Measurements from ENCODE around the gene SPRED1. TPM values are rescaled to one million over a fixed set of nuclear protein-coding genes. Genes with fewer than 3 reads are reported as not detected.
"Not testable (repeated sequence)": the region's sequence is repeated elsewhere in the genome, so short reads cannot be mapped to it uniquely, and the experiment has no call there.

Gene SPRED1
- total RNA-seq, 2 donors from 2014 or later: 0.89 to 1.1 TPM

- Mint-ChIP-seq H3K27ac (no peak overlapping the region), H3K27me3 (peaks cover under 1 to 6% of the 10 kb centered on the region in 2 donors), H3K36me3 (no peaks in the 10 kb centered on the region), H3K4me3 (no peak overlapping the region), H3K4me1 (ENCODE audit: low read depth in 2 of 2) (peaks cover 0 to 4% of the 10 kb centered on the region in 2 donors), H3K9me3 (no peaks in the 10 kb centered on the region)
- ATAC-seq: no peak
- no peak for DNase-seq (ENCODE audit: low spot score)
These were observed 23.3 kb downstream of the SPRED1 start for GRCh38 chr15:38275959-38276358.

DNA sequence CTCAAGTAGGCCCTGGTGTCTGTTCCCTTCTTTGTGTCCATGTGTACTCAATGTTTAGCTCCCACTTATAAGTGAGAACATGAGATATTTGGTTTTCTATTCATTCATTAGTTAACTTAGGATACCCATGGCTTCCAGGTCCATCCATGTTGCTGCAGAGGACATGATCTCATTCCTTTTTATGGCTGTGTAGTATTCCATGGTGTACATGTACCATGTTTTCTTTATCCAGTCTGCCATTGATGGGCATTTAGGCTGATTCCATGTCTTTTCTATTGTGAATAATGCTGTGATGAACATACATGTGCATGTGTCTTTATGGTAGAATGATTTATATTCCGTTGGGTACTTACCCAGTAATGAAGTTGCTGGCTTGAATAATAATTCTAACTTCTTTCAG is 24.6 kb downstream of the SPRED1 start:
- not testable (repeated sequence) for DNase-seq (ENCODE audit: low spot score); H3K27me3 Mint-ChIP-seq; H3K4me3 Mint-ChIP-seq; H3K9me3 Mint-ChIP-seq; H3K27ac Mint-ChIP-seq; H3K4me1 Mint-ChIP-seq (ENCODE audit: low read depth in 2 of 2); ATAC-seq; H3K36me3 Mint-ChIP-seq

DNA sequence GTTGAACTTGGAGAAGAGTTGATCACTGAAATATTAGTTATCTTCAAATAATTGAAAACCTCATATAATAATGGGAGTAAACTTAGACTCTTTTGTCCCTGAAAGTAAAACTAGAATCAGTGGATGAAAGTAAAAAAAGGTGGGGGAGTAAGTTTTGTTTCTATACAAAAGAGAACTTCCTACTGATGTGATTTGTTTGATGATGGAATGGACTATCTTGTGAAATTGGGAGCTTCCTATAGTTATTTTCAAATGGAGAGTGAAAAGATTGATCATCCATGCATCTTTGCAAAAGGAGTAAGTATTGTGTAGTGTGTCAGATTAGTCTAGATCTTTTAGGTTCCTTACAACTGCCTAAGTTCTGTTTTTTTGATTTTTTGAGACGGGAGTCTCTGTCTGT is 28.4 kb downstream of the SPRED1 start:
- H3K4me1 Mint-ChIP-seq (ENCODE audit: low read depth in 2 of 2): no peaks in the 10 kb centered on the region
- peaks cover 8 to 15% of the 10 kb centered on the region in 2 donors for H3K27me3 Mint-ChIP-seq
- H3K9me3 Mint-ChIP-seq: no peaks in the 10 kb centered on the region
- no peak overlapping the region for H3K27ac Mint-ChIP-seq
- no peak for ATAC-seq
- DNase-seq (ENCODE audit: low spot score): no peak
- no peak overlapping the region for H3K4me3 Mint-ChIP-seq
- H3K36me3 Mint-ChIP-seq: no peaks in the 10 kb centered on the region

- ATAC-seq (no peak), DNase-seq (ENCODE audit: low spot score) (no peak)
- H3K27ac Mint-ChIP-seq: no peak overlapping the region
- H3K27me3 Mint-ChIP-seq: peaks cover 12 to 27% of the 10 kb centered on the region in 2 donors
- H3K36me3 Mint-ChIP-seq: no peaks in the 10 kb centered on the region
- H3K9me3 Mint-ChIP-seq: no peaks in the 10 kb centered on the region
- H3K4me3 Mint-ChIP-seq: no peak overlapping the region
- H3K4me1 Mint-ChIP-seq (ENCODE audit: low read depth in 2 of 2): no peaks in the 10 kb centered on the region
These were observed 30.4 kb downstream of the SPRED1 start for GRCh38 chr15:38283010-38283409.

GRCh38 chr15:38285456-38285855 is 32.8 kb downstream of the SPRED1 start:
- H3K27me3 Mint-ChIP-seq: peaks cover 17 to 32% of the 10 kb centered on the region in 2 donors
- H3K27ac Mint-ChIP-seq: no peak overlapping the region
- no peaks in the 10 kb centered on the region for H3K4me1 Mint-ChIP-seq (ENCODE audit: low read depth in 2 of 2)
- H3K36me3 Mint-ChIP-seq: no peaks in the 10 kb centered on the region
- no peaks in the 10 kb centered on the region for H3K9me3 Mint-ChIP-seq
- no peak overlapping the region for H3K4me3 Mint-ChIP-seq
- DNase-seq (ENCODE audit: low spot score) (no peak), ATAC-seq (no peak)

GRCh38 chr15:38294126-38294525 is 41.5 kb downstream of the SPRED1 start:
- no peak for DNase-seq (ENCODE audit: low spot score)
- Mint-ChIP-seq H3K4me3 (no peak overlapping the region), H3K36me3 (peaks cover 6% of the 10 kb centered on the region), H3K4me1 (ENCODE audit: low read depth in 2 of 2) (peaks cover 0 to 3% of the 10 kb centered on the region in 2 donors), H3K27me3 (peaks cover 7 to 8% of the 10 kb centered on the region in 2 donors), H3K9me3 (peaks cover 4% of the 10 kb centered on the region), H3K27ac (no peak overlapping the region)
- no peak for ATAC-seq

- peak; percentile 71 to 89 for ATAC-seq
- peaks cover 10 to 23% of the 10 kb centered on the region in 2 donors for H3K4me1 Mint-ChIP-seq (ENCODE audit: low read depth in 2 of 2)
- H3K9me3 Mint-ChIP-seq: no peaks in the 10 kb centered on the region
- no peak for DNase-seq (ENCODE audit: low spot score)
- H3K36me3 Mint-ChIP-seq: no peaks in the 10 kb centered on the region
- no peak overlapping the region for H3K27ac Mint-ChIP-seq
- no peak overlapping the region for H3K4me3 Mint-ChIP-seq
- peaks cover 4 to 14% of the 10 kb centered on the region in 2 donors for H3K27me3 Mint-ChIP-seq
These were observed 45.2 kb downstream of the SPRED1 start for GRCh38 chr15:38297623-38298388.

DNA sequence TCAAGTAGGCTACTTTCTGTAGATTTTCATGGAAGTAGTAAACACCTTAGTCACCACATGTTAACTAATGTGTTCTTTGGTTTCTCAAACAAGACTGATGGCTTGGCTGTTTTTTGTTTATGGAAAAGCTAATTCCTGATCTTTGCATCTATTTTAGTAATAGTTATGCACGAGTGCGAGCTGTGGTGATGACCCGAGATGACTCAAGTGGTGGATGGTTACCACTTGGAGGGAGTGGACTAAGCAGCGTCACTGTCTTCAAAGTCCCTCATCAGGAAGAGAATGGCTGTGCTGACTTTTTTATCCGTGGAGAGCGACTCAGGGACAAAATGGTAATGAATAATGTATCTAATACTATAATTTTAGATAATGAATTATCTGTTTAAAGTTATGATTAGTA is 46.6 kb downstream of the SPRED1 start:
- no peak overlapping the region for H3K27ac Mint-ChIP-seq

DNA sequence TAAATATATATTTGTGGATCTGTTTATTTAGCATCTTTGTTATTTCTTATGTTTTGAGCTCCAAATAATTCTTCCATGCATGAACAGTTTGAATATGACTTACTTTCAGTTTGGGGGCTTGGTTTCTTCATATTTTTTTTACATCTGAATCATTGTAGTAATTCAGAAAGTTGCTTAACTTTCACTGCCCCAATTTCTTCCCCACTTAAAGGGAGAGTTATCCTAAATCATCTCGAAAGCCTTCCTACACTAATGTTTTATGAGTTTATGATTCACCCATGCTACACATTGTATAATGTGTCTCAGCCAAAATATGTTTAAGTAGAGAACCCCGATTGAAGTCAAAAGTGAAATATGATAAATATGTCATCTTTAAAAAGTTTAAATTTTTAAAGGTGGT is 47.8 kb downstream of the SPRED1 start:
- no peak for DNase-seq (ENCODE audit: low spot score)
- peaks cover 10 to 24% of the 10 kb centered on the region in 2 donors for H3K4me1 Mint-ChIP-seq (ENCODE audit: low read depth in 2 of 2)
- peaks cover 4 to 7% of the 10 kb centered on the region in 2 donors for H3K27me3 Mint-ChIP-seq
- H3K9me3 Mint-ChIP-seq: no peaks in the 10 kb centered on the region
- no peak overlapping the region for H3K27ac Mint-ChIP-seq
- peak; percentile 45 for ATAC-seq
- no peaks in the 10 kb centered on the region for H3K36me3 Mint-ChIP-seq
- H3K4me3 Mint-ChIP-seq: peak overlapping the region; percentile 1

More for the DNA sequence above, 46.6 kb downstream of the SPRED1 start:
- Mint-ChIP-seq H3K9me3 (no peaks in the 10 kb centered on the region), H3K27me3 (peaks cover 4 to 7% of the 10 kb centered on the region in 2 donors), H3K36me3 (no peaks in the 10 kb centered on the region), H3K4me1 (ENCODE audit: low read depth in 2 of 2) (peaks cover 10 to 24% of the 10 kb centered on the region in 2 donors), H3K4me3 (no peak overlapping the region)
- ATAC-seq (no peak), DNase-seq (ENCODE audit: low spot score) (no peak)

- H3K36me3 Mint-ChIP-seq: no peaks in the 10 kb centered on the region
- no peaks in the 10 kb centered on the region for H3K9me3 Mint-ChIP-seq
- H3K4me3 Mint-ChIP-seq: no peak overlapping the region
- peaks cover 26 to 42% of the 10 kb centered on the region in 2 donors for H3K4me1 Mint-ChIP-seq (ENCODE audit: low read depth in 2 of 2)
- DNase-seq (ENCODE audit: low spot score) (no peak), ATAC-seq (no peak)
- peaks cover 4 to 7% of the 10 kb centered on the region in 2 donors for H3K27me3 Mint-ChIP-seq
- no peak overlapping the region for H3K27ac Mint-ChIP-seq
These were observed 51.8 kb downstream of the SPRED1 start for GRCh38 chr15:38304481-38304880.

- no peaks in the 10 kb centered on the region for H3K9me3 Mint-ChIP-seq
- DNase-seq (ENCODE audit: low spot score): no peak
- no peak overlapping the region for H3K27ac Mint-ChIP-seq
- peaks cover 22 to 30% of the 10 kb centered on the region in 2 donors for H3K4me1 Mint-ChIP-seq (ENCODE audit: low read depth in 2 of 2)
- H3K27me3 Mint-ChIP-seq: peaks cover 4 to 6% of the 10 kb centered on the region in 2 donors
- H3K4me3 Mint-ChIP-seq: no peak overlapping the region
- H3K36me3 Mint-ChIP-seq: no peaks in the 10 kb centered on the region
- ATAC-seq: no peak
These were observed 54.6 kb downstream of the SPRED1 start for GRCh38 chr15:38307251-38307650.

GRCh38 chr15:38307861-38308641 is 55.4 kb downstream of the SPRED1 start:
- no peak for DNase-seq (ENCODE audit: low spot score)
- no peak for ATAC-seq
- Mint-ChIP-seq H3K36me3 (no peaks in the 10 kb centered on the region), H3K27me3 (peaks cover 0 to 7% of the 10 kb centered on the region in 2 donors), H3K27ac (peak overlapping the region in 1 of 2 donors; percentile 45), H3K4me1 (ENCODE audit: low read depth in 2 of 2) (peaks cover 16 to 24% of the 10 kb centered on the region in 2 donors), H3K9me3 (no peaks in the 10 kb centered on the region), H3K4me3 (peak overlapping the region; percentile 66)

- no peak for DNase-seq (ENCODE audit: low spot score)
- ATAC-seq: peak; percentile 59 to 81
- peak overlapping the region in 1 of 2 donors; percentile 45 for H3K27ac Mint-ChIP-seq
These were observed 56.2 kb downstream of the SPRED1 start for GRCh38 chr15:38308797-38309196.

GRCh38 chr15:38312190-38312589 is 59.6 kb downstream of the SPRED1 start:
- H3K36me3 Mint-ChIP-seq: no peaks in the 10 kb centered on the region
- H3K27ac Mint-ChIP-seq: no peak overlapping the region
- DNase-seq (ENCODE audit: low spot score): no peak
- no peak overlapping the region for H3K4me3 Mint-ChIP-seq
- H3K9me3 Mint-ChIP-seq: no peaks in the 10 kb centered on the region
- H3K27me3 Mint-ChIP-seq: peaks cover 0 to 9% of the 10 kb centered on the region in 2 donors
- peaks cover 16 to 17% of the 10 kb centered on the region in 2 donors for H3K4me1 Mint-ChIP-seq (ENCODE audit: low read depth in 2 of 2)
- ATAC-seq: no peak

More at GRCh38 chr15:38308797-38309196, 56.2 kb downstream of the SPRED1 start:
- Mint-ChIP-seq H3K4me3 (peak overlapping the region; percentile 66), H3K36me3 (no peaks in the 10 kb centered on the region), H3K9me3 (no peaks in the 10 kb centered on the region), H3K4me1 (ENCODE audit: low read depth in 2 of 2) (peaks cover 16 to 24% of the 10 kb centered on the region in 2 donors), H3K27me3 (peaks cover 0 to 9% of the 10 kb centered on the region in 2 donors)

Measured in natural killer cell treated with Interleukin-12 subunit alpha and Interleukin-12 subunit beta and Interleukin-15 and Interleukin-18, amount 100 ng/mL, for 72 hours (primary cell).